Activated T-cell treated with anti-CD3 and anti-CD28 coated beads, Interleukin-2, amount 50 U/mL, for 4 hours (primary cell): ENCODE measurements around the gene CCDC61. TPM values are rescaled to one million over a fixed set of nuclear protein-coding genes. Genes with fewer than 3 reads are reported as not detected.

Experiments used
- ATAC-seq, 2 donors: fragments of 200-7000 bp; cut with Tn5 transposase; one replicate each; pipeline ENCODE4 v1.10.0; 2021
- DNase-seq: peaks from one replicate; pipeline ENCODE4 v3.0.0-alpha.2; 2020
- H3K27me3 Mint-ChIP-seq: one replicate; pipeline ENCODE4 v1.8.0; 2021; ENCODE audit warnings: low read depth, mixed read lengths
- H3K36me3 Mint-ChIP-seq: one replicate; pipeline ENCODE4 v1.8.0; 2022; ENCODE audit warnings: mixed read lengths; ENCODE audit not compliant: insufficient read depth
- H3K4me1 Mint-ChIP-seq: one replicate; pipeline ENCODE4 v1.8.0; 2021; ENCODE audit warnings: low read depth, mixed read lengths
- H3K4me3 Mint-ChIP-seq: one replicate; pipeline ENCODE4 v1.8.0; 2021; ENCODE audit warnings: mild to moderate bottlenecking, moderate library complexity, mixed read lengths
- H3K9me3 Mint-ChIP-seq: one replicate; pipeline ENCODE4 v1.8.0; 2021; ENCODE audit warnings: mixed read lengths
- total RNA-seq, 3 donors: library from RNA; stranded (reverse); gene quantifications; one replicate each; pipeline ENCODE4 v1.2.1, GENCODE V29; 2021

The CCDC61 gene
- total RNA-seq, 3 donors from 2014 or later = 16.1 to 18.0 (median 18.0) TPM

GRCh38 chr19:45995715-45996385, 583 bp downstream of the CCDC61 start:
- Mint-ChIP-seq H3K36me3 (peaks cover 7% of the 10 kb centered on the region), H3K9me3 (no peaks in the 10 kb centered on the region), H3K4me1 (peaks cover 23% of the 10 kb centered on the region), H3K27me3 (peaks cover 9% of the 10 kb centered on the region), H3K4me3 (no peak overlapping the region)
- DNase-seq (no peak), ATAC-seq (no peak)

- Mint-ChIP-seq H3K27me3 (peaks cover 7% of the 10 kb centered on the region), H3K4me3 (no peak overlapping the region), H3K4me1 (peaks cover 26% of the 10 kb centered on the region), H3K36me3 (peaks cover 7% of the 10 kb centered on the region), H3K9me3 (no peaks in the 10 kb centered on the region)
- ATAC-seq (no peak), DNase-seq (no peak)
Observed at GRCh38 chr19:45996933-45997332, 1.7 kb downstream of the CCDC61 start.

- Mint-ChIP-seq H3K36me3 (peaks cover 9% of the 10 kb centered on the region), H3K27me3 (peaks cover 6% of the 10 kb centered on the region), H3K4me3 (no peak overlapping the region), H3K4me1 (peaks cover 26% of the 10 kb centered on the region), H3K9me3 (no peaks in the 10 kb centered on the region)
- ATAC-seq = no peak
- DNase-seq = no peak
Observed at GRCh38 chr19:45998834-45999233, 3.6 kb downstream of the CCDC61 start.

DNA sequence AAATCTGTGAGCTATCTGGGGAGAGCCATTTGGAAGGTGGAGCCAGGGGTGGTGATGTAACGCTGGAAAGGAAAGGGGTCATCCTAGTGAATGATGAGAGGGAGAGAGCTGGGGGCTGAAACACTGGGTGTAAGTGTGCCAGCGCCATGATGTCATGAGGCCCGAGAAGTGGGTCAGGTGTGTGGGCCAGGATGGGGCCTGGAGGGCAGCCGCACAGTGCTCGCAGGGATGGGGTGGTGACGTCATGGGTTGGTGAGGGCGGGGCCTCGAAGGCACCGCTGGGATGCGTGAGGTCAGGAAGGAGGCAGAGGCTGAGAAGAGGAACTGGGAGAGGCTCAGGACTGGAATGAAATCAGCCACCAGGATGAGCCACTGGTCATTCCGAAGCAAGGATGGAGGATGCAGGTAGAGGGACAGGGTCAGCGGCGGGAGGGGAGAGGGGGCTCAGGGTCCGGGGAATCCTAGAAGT, 4.4 kb downstream of the CCDC61 start:
- H3K9me3 Mint-ChIP-seq = no peaks in the 10 kb centered on the region
- DNase-seq (no peak), ATAC-seq (no peak)
- peaks cover 9% of the 10 kb centered on the region for H3K36me3 Mint-ChIP-seq
- H3K27me3 Mint-ChIP-seq = peaks cover 6% of the 10 kb centered on the region
- H3K4me1 Mint-ChIP-seq = peaks cover 26% of the 10 kb centered on the region
- H3K4me3 Mint-ChIP-seq = no peak overlapping the region

DNA sequence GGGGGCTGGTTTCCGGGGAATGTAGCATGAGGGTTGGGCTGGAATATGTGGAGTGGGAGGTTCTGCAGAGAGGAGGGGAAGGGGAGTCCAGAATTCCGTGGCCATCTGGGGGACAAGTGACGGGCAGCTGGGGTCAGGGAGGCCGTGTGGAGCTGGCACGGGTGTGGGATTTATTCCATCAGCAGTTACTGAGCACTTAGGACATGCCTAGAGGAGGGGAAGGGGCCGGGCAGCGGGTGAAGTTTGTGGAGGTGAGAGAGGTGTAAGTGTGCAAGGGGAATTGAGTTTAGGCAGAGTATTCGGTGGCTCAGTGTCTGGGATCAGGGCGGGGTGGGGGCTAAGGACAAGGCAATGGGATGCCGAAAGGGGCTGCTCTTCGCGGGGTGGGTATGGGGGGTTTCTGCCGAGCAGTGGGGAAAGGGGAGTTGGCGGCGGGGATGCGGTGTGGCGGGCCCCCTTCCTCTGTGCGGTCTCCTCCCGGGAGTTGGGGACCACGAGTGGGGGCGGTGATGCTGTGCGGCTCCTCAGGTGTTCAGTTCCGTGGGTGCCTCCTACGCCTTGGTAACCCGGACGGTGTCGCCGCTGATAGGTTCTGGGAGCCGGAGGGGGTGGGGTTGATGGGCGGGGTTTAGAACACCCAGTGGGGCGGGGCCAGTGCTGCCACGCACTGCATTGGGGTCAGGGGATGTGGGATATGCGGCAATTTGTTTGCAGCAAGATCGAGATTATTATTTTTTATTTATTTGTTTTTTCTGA, 5.4 kb downstream of the CCDC61 start:
- Mint-ChIP-seq H3K27me3 (peaks cover 6% of the 10 kb centered on the region), H3K9me3 (no peaks in the 10 kb centered on the region), H3K4me1 (peaks cover 26% of the 10 kb centered on the region), H3K36me3 (peaks cover 14% of the 10 kb centered on the region), H3K4me3 (peak overlapping the region; percentile 66)
- ATAC-seq (peak; percentile 88 to 92), DNase-seq (peak; percentile 77)

DNA sequence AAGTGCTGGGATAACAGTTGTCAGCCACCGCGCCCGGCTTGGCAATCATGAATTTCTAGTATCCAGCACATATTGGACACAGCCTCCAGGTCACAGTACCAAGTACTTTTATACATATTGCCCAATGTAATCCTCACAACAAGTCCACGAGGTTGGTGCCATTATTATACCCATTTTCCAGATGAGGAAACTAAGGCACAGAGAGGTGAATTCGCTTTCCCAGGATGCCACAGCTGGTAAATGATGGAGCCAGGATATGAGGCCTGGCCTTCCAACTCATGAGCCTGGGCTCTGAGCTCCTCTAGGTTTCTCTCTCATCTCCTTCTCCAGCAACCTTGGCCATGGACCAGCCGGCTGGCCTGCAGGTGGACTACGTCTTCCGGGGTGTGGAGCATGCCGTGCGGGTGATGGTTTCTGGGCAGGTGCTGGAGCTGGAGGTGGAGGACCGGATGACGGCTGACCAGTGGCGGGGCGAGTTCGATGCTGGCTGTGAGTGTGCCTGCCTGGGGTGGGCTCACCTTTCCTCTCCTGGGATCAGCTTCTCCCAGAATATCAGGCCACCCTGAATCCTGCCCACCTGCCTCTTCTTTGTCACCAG, 7.5 kb downstream of the CCDC61 start:
- Mint-ChIP-seq H3K27me3 (peaks cover 6% of the 10 kb centered on the region), H3K4me1 (peaks cover 23% of the 10 kb centered on the region), H3K36me3 (peaks cover 10% of the 10 kb centered on the region), H3K9me3 (no peaks in the 10 kb centered on the region), H3K4me3 (no peak overlapping the region)
- ATAC-seq (no peak), DNase-seq (no peak)

DNA sequence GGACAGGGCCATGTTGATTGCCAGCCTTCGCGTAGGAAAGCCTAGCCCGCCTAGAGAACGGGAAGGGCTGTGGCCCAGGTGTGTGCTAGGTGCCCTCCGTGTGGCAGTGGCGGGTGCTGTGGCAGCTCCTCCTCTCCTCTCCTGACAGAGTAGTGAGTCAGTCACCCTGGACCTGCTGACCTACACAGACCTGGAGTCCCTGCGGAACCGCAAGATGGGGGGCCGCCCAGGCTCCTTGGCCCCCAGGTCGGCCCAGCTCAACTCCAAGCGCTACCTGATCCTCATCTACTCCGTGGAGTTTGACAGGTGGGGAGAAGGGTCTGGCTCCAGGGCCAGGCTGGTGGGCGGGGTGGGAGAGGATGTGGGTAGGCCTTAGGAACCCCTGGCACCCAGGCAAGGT, 11.1 kb downstream of the CCDC61 start:
- H3K4me1 Mint-ChIP-seq = no peaks in the 10 kb centered on the region
- ATAC-seq (no peak), DNase-seq (no peak)
- H3K36me3 Mint-ChIP-seq = peaks cover 13% of the 10 kb centered on the region
- no peak overlapping the region for H3K4me3 Mint-ChIP-seq
- no peaks in the 10 kb centered on the region for H3K27me3 Mint-ChIP-seq
- no peaks in the 10 kb centered on the region for H3K9me3 Mint-ChIP-seq

DNA sequence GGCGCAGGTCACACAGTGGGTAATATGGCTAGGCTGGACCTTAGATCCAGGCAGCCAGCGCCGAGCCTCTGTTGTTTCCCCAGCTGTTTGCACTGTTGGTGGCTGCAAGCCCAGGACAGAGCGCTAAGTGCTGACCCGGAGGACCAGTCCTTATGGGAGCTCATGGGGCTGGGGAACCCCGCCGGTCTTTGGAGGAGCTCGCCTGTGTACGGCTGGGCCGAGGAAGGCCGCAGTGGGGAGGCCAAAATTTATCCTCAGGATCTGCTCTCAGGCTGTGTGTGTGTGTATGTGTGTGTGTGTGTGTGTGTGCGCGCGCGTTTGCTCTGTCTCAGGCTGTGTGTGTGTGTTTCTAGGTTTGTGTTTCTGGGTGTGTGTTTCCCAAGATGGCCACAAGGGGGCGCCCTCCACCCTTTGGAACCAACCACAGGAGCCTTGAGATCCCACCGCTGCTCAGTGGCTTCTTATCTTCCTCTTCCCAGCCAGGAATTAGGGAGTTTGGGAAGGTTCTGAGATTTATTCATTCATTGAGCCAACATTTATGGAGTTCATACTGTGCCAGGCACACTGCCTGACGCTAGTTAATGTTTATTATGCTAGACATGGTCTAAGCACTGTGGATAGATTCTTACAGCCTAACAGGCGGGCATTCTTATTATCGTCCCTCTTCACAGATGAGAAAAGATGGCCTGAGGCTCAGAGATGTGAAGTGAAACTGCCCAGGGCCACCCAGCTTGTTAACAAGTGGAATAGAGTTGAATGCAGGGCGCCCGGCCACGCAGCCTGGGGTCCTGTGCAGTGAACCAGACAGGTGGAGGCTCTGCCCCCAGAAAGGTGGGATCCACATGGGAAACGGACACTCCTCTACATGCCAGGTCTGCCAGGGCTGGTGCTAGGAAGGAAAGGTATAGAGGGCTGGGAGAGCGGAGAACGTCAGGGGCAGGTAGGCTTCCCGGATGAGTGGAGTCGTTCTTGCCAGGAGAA, 14.6 kb downstream of the CCDC61 start:
- Mint-ChIP-seq H3K27me3 (peaks cover 5% of the 10 kb centered on the region), H3K9me3 (no peaks in the 10 kb centered on the region), H3K4me1 (peaks cover 5% of the 10 kb centered on the region), H3K4me3 (no peak overlapping the region), H3K36me3 (peaks cover 16% of the 10 kb centered on the region)
- DNase-seq (peak; percentile 65), ATAC-seq (peak; percentile 70 to 83)

DNA sequence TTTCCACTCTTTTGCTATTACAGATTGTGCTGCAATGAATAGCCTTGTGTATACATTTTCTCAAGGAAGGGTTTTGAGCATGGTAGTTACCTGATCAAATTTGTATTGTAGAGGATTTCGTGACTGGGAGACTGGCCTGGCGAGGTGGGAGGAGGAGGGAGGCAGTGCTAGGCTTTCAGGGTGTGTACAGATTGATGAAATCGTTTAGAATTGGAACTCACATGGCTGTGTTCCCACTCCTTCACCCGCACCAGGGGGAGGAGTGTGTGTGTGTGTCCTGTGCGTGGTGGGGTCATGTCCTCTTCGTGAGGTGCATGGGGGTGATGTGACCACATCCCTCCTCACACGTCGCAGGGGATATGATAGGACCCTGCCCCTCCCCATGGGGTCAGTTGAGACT, 19.3 kb downstream of the CCDC61 start:
- no peaks in the 10 kb centered on the region for H3K9me3 Mint-ChIP-seq
- ATAC-seq = no peak
- DNase-seq = no peak
- peaks cover 13% of the 10 kb centered on the region for H3K4me1 Mint-ChIP-seq
- peaks cover 8% of the 10 kb centered on the region for H3K27me3 Mint-ChIP-seq
- peak overlapping the region; percentile 55 for H3K4me3 Mint-ChIP-seq
- peaks cover 7% of the 10 kb centered on the region for H3K36me3 Mint-ChIP-seq

DNA sequence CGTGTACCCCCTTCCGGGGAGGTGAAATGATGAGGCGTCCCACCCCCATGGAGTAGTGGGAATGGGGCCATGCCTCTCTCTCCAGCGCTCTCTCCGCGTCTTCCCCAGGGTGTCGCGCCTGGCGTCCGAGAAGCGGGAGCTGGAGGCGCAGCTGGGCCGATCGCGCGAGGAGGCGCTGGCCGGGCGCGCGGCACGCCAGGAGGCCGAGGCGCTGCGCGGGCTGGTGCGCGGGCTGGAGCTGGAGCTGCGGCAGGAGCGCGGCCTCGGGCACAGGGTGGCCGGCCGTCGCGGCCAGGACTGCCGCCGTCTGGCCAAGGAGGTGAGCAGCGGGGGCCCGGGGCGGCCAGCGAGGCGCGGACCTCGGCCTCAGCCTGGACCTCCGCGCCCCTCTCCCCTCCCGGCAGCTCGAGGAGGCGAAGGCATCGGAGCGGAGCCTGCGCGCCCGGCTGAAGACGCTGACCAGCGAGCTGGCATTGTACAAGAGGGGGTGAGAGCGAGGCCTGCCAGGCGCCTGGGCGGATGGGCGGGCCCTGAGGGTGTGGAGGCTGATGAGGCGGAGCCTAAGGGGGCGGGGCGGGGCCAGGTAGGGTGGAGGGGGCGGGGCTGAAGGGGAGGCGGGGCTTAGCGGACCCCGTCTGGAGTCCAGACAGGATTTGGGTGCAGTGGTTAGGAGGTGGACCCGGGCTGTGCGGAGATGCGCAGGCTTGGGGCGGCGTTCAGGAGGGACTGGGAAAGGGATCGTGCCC, 19.8 kb downstream of the CCDC61 start:
- Mint-ChIP-seq H3K4me3 (peak overlapping the region; percentile 70), H3K4me1 (peaks cover 13% of the 10 kb centered on the region), H3K27me3 (peaks cover 8% of the 10 kb centered on the region), H3K36me3 (peaks cover 7% of the 10 kb centered on the region), H3K9me3 (no peaks in the 10 kb centered on the region)
- DNase-seq (peak; percentile 62), ATAC-seq (peak; percentile 61 to 68)

- H3K4me1 Mint-ChIP-seq = peaks cover 13% of the 10 kb centered on the region
- H3K27me3 Mint-ChIP-seq = peaks cover 8% of the 10 kb centered on the region
- no peaks in the 10 kb centered on the region for H3K9me3 Mint-ChIP-seq
- ATAC-seq (peak; percentile 44 to 49), DNase-seq (peak; percentile 24)
- peaks cover 5% of the 10 kb centered on the region for H3K36me3 Mint-ChIP-seq
- peak overlapping the region; percentile 85 for H3K4me3 Mint-ChIP-seq
Observed at GRCh38 chr19:46015687-46016425, 20.6 kb downstream of the CCDC61 start.

- peak; percentile 77 to 82 for ATAC-seq
- H3K27me3 Mint-ChIP-seq = peaks cover 8% of the 10 kb centered on the region
- H3K4me3 Mint-ChIP-seq = peak overlapping the region; percentile 85
Observed at GRCh38 chr19:46016426-46017094, 21.3 kb downstream of the CCDC61 start.

More at GRCh38 chr19:46016426-46017094, 21.3 kb downstream of the CCDC61 start:
- Mint-ChIP-seq H3K36me3 (peaks cover 5% of the 10 kb centered on the region), H3K9me3 (no peaks in the 10 kb centered on the region), H3K4me1 (peaks cover 13% of the 10 kb centered on the region)
- DNase-seq = peak; percentile 78
